Esophagus squamous epithelium (tissue), 5 donors: ENCODE measurements around the gene ETV3. TPM values are rescaled to one million over a fixed set of nuclear protein-coding genes. Genes with fewer than 3 reads are reported as not detected.

ENCODE experiments used
- DNase-seq: peaks from one replicate; lab custom pipeline; 2025; lab: John Stamatoyannopoulos, UW
- H3K27ac ChIP-seq, 4 donors: fragments of 200-600 bp; sonication (generic); one replicate each; pipeline ENCODE4 v1.5.1; 2016 to 2019; ENCODE audit warnings: mild to moderate bottlenecking in 1 of 4
- H3K27me3 ChIP-seq, 4 donors: fragments of 200-600 bp; sonication (generic); 1 replicate in 3 of 4; 2 replicates in 1 of 4; pipeline versions ENCODE4 v1.5.1 to v1.6.0; 2017 to 2021; ENCODE audit warnings: antibody characterized with exemption in 1 of 4
- H3K36me3 ChIP-seq, 3 donors: fragments of 200-600 bp; sonication (generic); one replicate each; pipeline ENCODE4 v1.5.1; 2016 to 2019
- H3K4me1 ChIP-seq, 3 donors: fragments of 200-600 bp; sonication (generic); one replicate each; pipeline ENCODE4 v1.5.1; 2017 to 2019
- H3K4me3 ChIP-seq, 4 donors: fragments of 200-600 bp; sonication (generic); 1 replicate in 3 of 4; 2 replicates in 1 of 4; pipeline ENCODE4 v1.5.1; 2016 to 2019; ENCODE audit warnings: mild to moderate bottlenecking in 2 of 4, moderate library complexity in 1 of 4
- H3K9me3 ChIP-seq, 3 donors: fragments of 200-600 bp; sonication (generic); one replicate each; pipeline ENCODE4 v1.5.1; 2016 to 2019
- POLR2A ChIP-seq, 4 donors: fragments of 450-650 bp; IDR thresholded peaks; one replicate each; pipeline ENCODE4 v1.6.1; 2017; ENCODE audit warnings: antibody characterized with exemption in 4 of 4, mild to moderate bottlenecking in 4 of 4, moderate library complexity in 3 of 4
- WGBS, 2 donors: methylation state at CpG; one replicate each; pipeline ENCODE4 v1.1.5; 2018; 5-methylcytosine and 5-hydroxymethylcytosine counted together
- intact Hi-C: fragments of 100-400 bp; cut with DNase I; formaldehyde crosslinking; loops from one replicate; pipeline ENCODE4 v1.15.0; 2022
- total RNA-seq, 4 donors: library from RNA; depleted of rRNA; stranded (reverse); fragments of >200 nt; gene quantifications; one replicate each; pipeline ENCODE4 v1.1.0, GENCODE V29; 2016
- TF ChIP-seq, protein P1 (sequence below), 6 experiments: fragments of 450-650 bp in 4 of 6; fragments of 200-600 bp in 2 of 6; sonication (generic) in 2 of 6; IDR thresholded peaks; one replicate each; pipeline ENCODE4 v1.5.1; 2016 to 2019; ENCODE audit warnings: antibody characterized with exemption in 6 of 6, mild to moderate bottlenecking in 4 of 6, moderate library complexity in 4 of 6
- donor health status: DM: yes; HTN: yes; CAD: no.

ETV3 gene
- total RNA-seq, 4 donors from 2014 or later: 25.0 to 31.4 (median 27.3) TPM

GRCh38 chr1:157145076-157145475, 6.9 kb upstream of the ETV3 start:
- H3K4me1 ChIP-seq: peaks cover 4 to 64% (median 38%) of the 10 kb centered on the region in 3 donors
- H3K36me3 ChIP-seq: no peaks in the 10 kb centered on the region
- H3K27ac ChIP-seq: peak overlapping the region; percentile 74 to 84 (median 82)
- WGBS, 2 donors: 33 to 67% methylated on average over 1 of the region's 1 CpG
- no peaks in the 10 kb centered on the region for H3K9me3 ChIP-seq
- DNase-seq: no peak
- intact Hi-C loops: no loop called here
- no peak for TF ChIP-seq POLR2A (IDR thresholded peaks at IDR 0.05)
- TF ChIP-seq, protein P1, sequence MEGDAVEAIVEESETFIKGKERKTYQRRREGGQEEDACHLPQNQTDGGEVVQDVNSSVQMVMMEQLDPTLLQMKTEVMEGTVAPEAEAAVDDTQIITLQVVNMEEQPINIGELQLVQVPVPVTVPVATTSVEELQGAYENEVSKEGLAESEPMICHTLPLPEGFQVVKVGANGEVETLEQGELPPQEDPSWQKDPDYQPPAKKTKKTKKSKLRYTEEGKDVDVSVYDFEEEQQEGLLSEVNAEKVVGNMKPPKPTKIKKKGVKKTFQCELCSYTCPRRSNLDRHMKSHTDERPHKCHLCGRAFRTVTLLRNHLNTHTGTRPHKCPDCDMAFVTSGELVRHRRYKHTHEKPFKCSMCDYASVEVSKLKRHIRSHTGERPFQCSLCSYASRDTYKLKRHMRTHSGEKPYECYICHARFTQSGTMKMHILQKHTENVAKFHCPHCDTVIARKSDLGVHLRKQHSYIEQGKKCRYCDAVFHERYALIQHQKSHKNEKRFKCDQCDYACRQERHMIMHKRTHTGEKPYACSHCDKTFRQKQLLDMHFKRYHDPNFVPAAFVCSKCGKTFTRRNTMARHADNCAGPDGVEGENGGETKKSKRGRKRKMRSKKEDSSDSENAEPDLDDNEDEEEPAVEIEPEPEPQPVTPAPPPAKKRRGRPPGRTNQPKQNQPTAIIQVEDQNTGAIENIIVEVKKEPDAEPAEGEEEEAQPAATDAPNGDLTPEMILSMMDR (IDR thresholded peaks at IDR 0.05): no peak
- no peaks in the 10 kb centered on the region for H3K27me3 ChIP-seq
- H3K4me3 ChIP-seq: no peak overlapping the region

DNA sequence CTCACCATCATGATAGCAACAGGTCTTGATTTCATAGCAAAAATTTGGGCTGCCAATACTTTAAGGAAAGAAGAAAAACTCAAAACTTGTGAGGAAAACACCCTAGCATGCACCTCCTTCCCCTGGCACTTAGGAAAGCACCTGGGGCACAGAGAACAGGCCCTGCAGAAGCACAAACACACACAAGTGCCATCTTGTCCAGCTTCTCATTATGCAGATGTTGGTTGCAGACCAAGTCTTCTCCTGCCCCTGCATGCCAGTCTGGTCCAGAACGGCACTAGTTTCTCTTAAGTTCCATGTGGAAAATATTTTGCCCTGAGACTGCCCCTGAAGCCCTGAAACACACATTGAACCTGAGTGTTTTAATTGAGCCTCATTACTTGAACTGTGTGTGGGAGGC, 6.3 kb upstream of the ETV3 start:
- peaks cover 4 to 64% (median 38%) of the 10 kb centered on the region in 3 donors for H3K4me1 ChIP-seq
- peak overlapping the region; percentile 74 to 84 (median 82) for H3K27ac ChIP-seq
- no peaks in the 10 kb centered on the region for H3K9me3 ChIP-seq
- H3K36me3 ChIP-seq: no peaks in the 10 kb centered on the region
- H3K27me3 ChIP-seq: no peaks in the 10 kb centered on the region
- 30 to 43% methylated on average over 1 of the region's 1 CpG for WGBS, 2 donors
- intact Hi-C loops: no loop called here
- DNase-seq: no peak
- H3K4me3 ChIP-seq: no peak overlapping the region
- TF ChIP-seq POLR2A (IDR thresholded peaks at IDR 0.05): peak in 1 of 4 donors; percentile 13
- TF ChIP-seq, protein P1 (IDR thresholded peaks at IDR 0.05): no peak

- intact Hi-C loops: no loop called here
- H3K36me3 ChIP-seq: no peaks in the 10 kb centered on the region
- H3K4me1 ChIP-seq: peaks cover 2 to 61% (median 33%) of the 10 kb centered on the region in 3 donors
- peak overlapping the region; percentile 47 to 83 (median 78) for H3K27ac ChIP-seq
- H3K9me3 ChIP-seq: no peaks in the 10 kb centered on the region
- WGBS, 2 donors: 42 to 71% methylated on average over 3 of the region's 3 CpGs
- no peak for DNase-seq
- H3K4me3 ChIP-seq: no peak overlapping the region
- H3K27me3 ChIP-seq: no peaks in the 10 kb centered on the region
- TF ChIP-seq, protein P1 (IDR thresholded peaks at IDR 0.05): no peak
- TF ChIP-seq POLR2A (IDR thresholded peaks at IDR 0.05): no peak
These were observed 4.7 kb upstream of the ETV3 start for GRCh38 chr1:157142765-157143423.

- H3K36me3 ChIP-seq: no peaks in the 10 kb centered on the region
- intact Hi-C loops: no loop called here
- no peaks in the 10 kb centered on the region for H3K9me3 ChIP-seq
- no peak for DNase-seq
- peak overlapping the region; percentile 47 to 83 (median 78) for H3K27ac ChIP-seq
- peaks cover 0 to 63% (median 30%) of the 10 kb centered on the region in 3 donors for H3K4me1 ChIP-seq
- TF ChIP-seq POLR2A (IDR thresholded peaks at IDR 0.05): no peak
- TF ChIP-seq, protein P1 (IDR thresholded peaks at IDR 0.05): no peak
- H3K27me3 ChIP-seq: no peaks in the 10 kb centered on the region
- no peak overlapping the region for H3K4me3 ChIP-seq
- 41 to 68% methylated on average over 2 of the region's 2 CpGs for WGBS, 2 donors
These were observed 4.0 kb upstream of the ETV3 start for GRCh38 chr1:157142201-157142600.

- no peak for DNase-seq
- no peak for TF ChIP-seq POLR2A (IDR thresholded peaks at IDR 0.05)
- TF ChIP-seq, protein P1 (IDR thresholded peaks at IDR 0.05): no peak
- Histone ChIP-seq H3K36me3 (no peaks in the 10 kb centered on the region), H3K27ac (no peak overlapping the region), H3K27me3 (no peaks in the 10 kb centered on the region), H3K9me3 (no peaks in the 10 kb centered on the region), H3K4me3 (no peak overlapping the region), H3K4me1 (peaks cover 3 to 65% (median 34%) of the 10 kb centered on the region in 3 donors)
- intact Hi-C loops: no loop called here
- 92 to 96% methylated on average over 4 of the region's 4 CpGs for WGBS, 2 donors
These were observed 3.1 kb upstream of the ETV3 start for GRCh38 chr1:157141212-157141855.
